Stimulated activated CD4-positive, alpha-beta T cell treated with anti-CD3 and anti-CD28 coated beads, Interleukin-15, amount 100 ng/mL, for 48 hours (primary cell): Measurements from ENCODE around the gene PRKCE.

Experiments used
- DNase-seq, 2 donors: peaks; one replicate each; pipeline ENCODE4 v3.0.0-alpha.2; 2020; ENCODE audit warnings: low read depth in 2 of 2

Gene PRKCE

DNA sequence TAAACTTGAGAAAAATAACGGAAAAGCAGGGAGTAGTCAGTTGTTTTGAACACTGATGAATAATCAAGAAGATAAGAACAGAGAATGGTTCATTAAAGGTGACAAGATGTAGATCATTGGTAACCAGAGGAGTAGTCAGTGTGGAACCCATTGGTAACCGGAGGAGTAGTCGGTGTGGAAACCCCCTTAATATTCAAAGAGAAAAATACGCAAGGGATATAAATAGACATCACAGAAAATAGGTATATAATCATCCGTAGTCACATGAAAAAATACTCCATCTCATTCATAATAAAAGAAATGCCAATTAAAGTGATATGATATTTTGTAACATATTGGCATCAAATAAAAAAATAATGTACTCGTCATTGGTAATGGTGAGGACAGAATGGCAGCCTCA lies 575.1 kb downstream of the PRKCE start:
- DNase-seq, result no peak

DNA sequence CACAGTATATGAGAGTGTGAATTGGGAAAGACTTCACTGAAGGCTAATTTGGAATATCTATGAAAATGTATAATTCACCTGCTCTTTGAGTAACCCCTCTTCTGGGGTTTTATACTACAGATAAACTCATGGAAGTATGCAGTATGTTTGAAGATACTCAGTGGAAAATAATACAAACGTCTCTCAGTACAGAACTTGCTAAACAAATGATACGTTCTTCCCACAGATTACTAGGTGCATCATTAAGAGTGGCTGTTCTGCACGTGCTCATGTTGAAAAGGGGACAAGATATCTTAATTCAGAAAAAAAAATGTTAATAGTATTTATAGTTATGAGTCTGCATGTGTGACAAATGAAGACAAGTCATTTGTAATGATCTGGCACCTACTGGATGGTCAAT lies 575.5 kb downstream of the PRKCE start:
- no peak for DNase-seq

DNA sequence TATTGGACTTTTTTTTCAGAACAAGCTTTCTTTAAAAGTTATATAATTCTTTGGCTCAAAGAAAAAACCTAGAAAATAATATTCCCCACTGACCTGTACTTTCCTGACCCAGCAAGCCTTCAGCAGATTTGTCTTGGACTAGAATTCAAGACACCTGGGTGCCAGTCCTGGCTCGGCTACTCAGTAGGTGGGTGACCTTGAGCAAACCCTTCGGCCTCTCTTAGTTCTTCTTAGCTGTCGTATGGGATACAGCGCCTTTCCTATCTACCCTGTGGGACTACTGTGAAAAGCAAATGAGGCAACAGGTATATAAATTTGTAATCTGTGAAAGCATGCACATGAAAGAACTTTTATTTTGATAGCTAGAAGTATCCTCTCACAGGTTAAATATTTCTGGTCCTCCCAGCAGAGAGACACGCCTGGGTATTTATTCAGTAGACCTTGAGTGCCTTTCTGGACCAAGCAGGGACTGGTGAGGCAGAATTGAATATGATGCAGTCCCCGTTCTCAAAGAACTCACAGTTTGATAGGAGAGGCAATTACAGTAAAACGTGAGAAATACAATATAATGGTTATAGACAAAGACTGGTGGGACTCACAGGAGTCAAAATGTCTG lies 576.3 kb downstream of the PRKCE start:
- no peak for DNase-seq

DNA sequence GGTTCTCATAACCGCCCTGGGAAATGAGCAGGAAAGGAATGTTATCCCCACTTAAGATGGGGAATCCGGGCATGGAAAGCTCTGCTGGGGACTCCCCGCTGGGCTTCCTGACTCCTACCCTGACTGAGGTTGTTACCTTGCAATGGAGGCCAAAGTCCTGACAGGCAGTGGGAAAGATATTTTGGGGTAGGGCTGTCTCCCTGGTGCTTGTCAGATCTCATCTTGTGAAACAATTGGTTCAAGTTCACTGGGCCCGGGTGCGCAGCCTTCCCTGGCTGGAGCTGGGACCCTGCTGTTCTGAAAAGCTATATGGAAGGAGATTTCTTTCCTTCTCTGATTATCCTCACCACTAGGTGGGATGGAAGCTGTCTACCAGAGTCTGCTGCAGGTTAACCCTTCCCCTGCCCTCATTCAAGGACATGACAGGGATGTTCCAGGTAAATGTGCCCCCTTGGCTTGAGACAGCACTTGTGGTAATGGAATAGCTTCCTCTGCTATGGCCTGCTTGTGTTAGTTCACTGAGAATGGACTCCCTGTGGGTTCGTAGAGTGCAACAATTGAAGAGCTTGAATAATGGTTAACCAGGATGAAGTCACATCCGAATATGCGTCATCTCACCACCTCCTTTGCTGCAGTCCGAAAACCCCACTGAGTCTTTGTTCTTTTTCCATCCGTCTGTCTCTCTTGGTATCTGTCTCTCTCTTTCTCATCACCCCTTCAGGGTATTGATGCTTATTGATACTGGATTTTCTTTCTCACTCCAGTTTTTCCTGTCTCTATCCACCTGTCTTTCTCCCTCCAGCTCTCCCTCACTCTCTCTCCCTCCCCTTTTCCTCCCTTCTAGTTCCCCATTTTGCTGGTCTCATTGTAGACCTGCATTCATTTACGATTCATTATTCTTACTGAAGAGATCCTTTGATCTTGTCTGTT lies 577.9 kb downstream of the PRKCE start:
- no peak for DNase-seq

DNA sequence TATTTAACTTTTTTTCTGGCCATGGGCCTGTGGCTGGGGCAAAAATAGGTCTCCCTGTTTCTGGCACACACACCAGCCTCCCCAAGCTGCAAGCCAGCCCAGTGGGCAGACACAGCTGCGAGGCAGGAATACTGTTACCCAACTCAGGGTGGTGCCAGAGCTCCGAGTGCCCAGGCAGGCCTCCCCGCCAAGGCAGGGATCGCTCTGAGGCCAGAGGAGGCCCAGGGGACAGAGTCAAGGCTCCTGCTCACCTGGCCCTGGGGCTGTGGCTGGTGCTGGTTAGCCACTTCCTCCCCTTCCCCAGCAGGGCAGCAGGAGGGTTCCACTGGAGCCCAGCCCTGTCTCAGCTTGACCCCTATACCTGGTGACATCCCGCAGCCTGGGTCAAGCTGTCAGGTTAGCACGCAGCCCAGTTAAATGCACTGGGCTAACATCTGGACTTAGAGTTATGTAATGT lies 578.7 kb downstream of the PRKCE start:
- DNase-seq, result no peak

DNA sequence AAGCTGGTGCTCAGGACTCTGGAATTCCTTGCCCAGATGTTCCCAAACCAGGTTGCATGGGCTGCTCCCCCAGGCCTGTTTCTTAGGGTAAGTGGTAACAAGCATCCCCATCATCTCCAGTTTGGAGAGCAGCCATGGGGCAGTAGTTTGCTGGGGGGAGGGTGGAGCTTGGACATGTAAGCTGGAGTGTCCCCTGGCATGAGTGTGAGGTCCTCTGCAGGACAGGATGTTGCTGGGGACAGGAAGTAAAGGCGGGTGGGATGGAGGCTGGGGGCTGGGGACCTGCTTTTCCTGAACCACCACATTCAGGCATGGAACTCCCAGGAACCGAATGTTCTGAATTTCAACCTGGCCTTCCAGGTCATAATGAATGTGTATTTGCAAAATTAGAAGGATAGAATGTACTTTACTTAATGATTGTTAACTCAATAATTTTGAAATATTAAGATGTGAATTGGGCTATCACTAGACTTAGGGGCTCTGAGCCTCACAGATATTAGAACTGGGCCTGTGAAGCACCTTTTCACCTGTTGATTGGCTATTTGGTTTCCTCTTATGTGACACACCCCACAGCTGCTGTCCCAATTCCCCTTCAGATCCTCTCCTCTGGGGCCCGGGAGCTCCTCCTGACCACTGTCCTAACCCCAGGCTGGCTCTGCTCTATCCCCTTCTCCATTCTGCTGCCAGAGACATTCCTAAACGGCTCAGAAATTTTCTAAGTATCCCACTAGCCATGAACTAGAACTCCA lies 579.4 kb downstream of the PRKCE start:
- no peak for DNase-seq

DNA sequence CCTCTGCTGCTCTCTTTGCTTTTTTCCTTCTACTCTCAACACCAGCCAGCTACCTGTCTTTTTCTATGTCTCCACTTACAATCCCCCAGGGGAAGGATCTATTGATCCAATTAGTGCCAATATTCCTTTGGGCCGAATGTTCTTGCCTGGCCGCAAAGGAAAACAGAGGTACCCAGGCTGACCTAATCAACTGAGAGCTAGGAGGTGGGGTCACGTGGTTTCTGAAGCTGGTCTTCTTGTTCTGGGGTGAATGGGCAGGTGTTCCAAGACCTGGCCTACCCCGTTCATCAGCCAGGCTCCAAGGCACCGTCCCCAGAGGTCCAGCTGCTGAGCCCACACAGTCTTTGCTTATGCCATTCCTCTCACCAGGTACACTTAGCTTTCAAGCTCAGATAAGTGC lies 580.2 kb downstream of the PRKCE start:
- no peak for DNase-seq

DNA sequence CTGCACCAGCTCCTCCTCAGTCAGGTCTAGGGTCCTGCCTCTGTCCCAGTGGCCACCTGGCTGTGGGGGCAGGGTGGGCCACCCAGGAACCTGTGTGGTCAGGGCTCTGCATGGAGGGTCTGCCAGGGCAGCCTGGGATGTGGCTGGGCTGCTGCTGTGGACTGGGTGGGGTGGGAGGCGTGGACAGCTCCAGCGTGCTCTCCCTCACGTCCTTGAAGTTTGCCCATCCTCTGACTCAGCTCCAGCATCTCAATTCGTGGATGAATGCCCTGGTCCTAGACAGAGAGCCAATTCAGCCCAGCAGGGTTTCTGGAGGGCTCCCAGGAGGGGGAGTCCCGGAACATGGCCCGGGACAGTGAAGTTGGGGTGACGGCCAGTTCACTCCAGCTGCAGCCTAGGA lies 581.4 kb downstream of the PRKCE start:
- DNase-seq, result no peak

DNA sequence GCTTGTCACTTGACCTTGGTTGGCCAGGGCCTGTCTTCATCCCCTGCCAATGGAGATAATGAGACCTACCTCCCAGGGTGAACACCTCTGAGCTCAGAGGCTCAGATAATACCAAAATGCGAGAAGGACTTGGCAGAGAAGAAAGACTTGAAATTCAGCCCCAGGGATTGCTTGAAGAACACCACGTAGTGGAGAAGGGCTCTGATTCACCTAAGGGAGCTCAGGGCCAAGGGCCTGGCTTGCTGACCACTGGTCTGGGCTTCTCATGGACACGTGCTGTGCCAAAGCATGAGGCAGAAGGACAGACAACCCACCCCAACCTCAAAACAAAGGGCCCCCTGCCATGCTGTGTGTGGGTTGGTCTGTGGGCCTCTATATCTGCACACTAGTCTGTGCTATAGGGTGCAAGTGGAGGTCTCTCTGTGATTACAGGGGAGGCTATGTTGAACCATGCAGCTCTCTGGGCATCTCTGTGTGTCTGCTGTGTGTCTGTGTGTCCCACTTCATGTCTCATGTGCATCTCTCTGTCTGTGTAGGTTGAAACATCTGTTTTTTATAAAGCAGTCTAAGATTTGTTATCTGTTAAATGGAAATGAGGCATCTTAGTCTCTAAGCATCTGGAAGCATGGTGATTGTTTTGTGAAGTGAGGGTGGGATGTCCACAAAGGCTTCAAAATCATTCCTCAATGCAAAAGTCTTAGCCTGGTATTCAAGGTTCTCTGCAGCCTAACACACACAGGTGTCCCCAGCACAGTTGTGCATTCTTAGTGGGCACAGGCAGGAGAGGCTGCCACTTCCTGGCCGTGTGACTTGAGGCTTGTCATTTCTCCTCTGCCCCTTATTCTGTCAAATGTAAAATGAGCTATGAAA lies 584.8 kb downstream of the PRKCE start:
- DNase-seq, result no peak

DNA sequence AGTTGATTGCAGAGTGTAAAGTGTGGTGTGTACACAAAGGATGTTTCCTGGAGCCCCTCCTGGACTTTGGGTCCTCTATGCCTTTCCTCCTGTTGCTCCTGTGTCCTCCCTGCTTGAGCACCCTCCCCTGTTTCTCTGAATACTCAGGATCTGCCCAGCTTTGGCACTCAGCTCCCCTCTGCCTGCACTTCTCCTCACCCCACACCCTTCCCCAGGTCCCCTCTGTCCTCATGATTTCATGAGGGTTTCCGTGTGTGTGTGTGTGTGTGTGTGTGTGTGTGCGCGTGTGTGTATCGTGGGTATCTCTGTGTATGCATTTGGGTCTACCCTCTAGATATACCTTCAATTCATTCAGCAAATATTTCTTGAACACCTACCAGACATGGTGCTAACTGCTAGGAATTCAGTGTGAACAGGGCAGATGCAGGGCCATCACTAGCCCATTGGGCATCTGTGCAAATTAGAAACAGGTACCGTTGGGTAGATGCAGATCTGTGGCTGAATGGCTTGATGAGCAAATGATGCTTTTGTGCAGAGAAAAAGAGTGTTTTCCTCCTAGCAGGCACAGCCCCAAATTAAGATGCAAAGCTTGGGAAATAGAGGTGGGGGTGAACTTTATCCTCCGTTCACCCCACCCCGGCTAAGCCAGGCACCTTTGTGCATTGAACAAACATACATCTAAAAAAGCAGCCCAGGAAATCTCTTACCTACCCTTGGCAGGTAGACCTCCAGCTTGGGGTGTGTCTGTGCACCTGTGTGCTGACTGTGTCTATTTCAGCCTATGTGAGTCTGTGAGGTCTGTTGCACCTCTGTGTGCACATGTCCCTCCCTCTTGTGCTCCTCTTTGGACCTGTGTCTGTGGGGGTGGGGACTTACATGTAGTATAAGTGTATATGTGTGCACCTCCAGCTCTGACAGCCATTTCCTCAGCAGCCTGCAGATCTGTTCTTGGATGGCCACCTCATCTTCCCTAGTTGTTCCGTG lies 585.7 kb downstream of the PRKCE start:
- DNase-seq, result no peak
